MM.1S (cell line): Measurements from ENCODE around the gene SLC12A4.

Experiments used
- DNase-seq: peaks from one replicate; pipeline ENCODE4 v3.0.0-alpha.2; 2015
- H2AFZ ChIP-seq: fragments of 300-600 bp; sonication (generic); 2 replicates; pipeline ENCODE4 v1.6.0; 2016; ENCODE audit warnings: antibody characterized with exemption, low read length
- H3F3A ChIP-seq: fragments of 300-600 bp; sonication (generic); 2 replicates; pipeline ENCODE4 v1.6.1; 2016; ENCODE audit warnings: mild to moderate bottlenecking, antibody characterized with exemption, low read length, moderate library complexity, mixed read lengths; ENCODE audit not compliant: insufficient read depth
- H3K27ac ChIP-seq: fragments of 300-600 bp; sonication (generic); 2 replicates; pipeline ENCODE4 v1.5.1; 2016; ENCODE audit warnings: mild to moderate bottlenecking, low read length
- H3K27me3 ChIP-seq: fragments of 300-600 bp; sonication (generic); replicated peaks from 2 replicates; pipeline ENCODE4 v1.6.0; 2016; ENCODE audit warnings: low read length; ENCODE audit not compliant: insufficient read depth
- H3K36me3 ChIP-seq: fragments of 300-600 bp; sonication (generic); replicated peaks from 2 replicates; pipeline ENCODE4 v1.6.1; 2016; ENCODE audit warnings: mild to moderate bottlenecking, low read length, mixed read lengths; ENCODE audit not compliant: insufficient read depth
- H3K4me1 ChIP-seq: fragments of 300-600 bp; sonication (generic); 2 replicates; pipeline ENCODE4 v1.6.1; 2016; ENCODE audit warnings: low read length, mixed read lengths
- H3K4me2 ChIP-seq: fragments of 300-600 bp; sonication (generic); 2 replicates; pipeline ENCODE4 v1.6.0; 2016; ENCODE audit warnings: low read depth, low read length
- H3K4me3 ChIP-seq: fragments of 300-600 bp; sonication (generic); 2 replicates; pipeline ENCODE4 v1.5.1; 2016; ENCODE audit warnings: low read length, mixed read lengths
- H3K79me2 ChIP-seq: fragments of 300-600 bp; sonication (generic); 2 replicates; pipeline ENCODE4 v1.6.1; 2016; ENCODE audit warnings: mixed run types, low read length, mixed read lengths
- H3K9ac ChIP-seq: fragments of 300-600 bp; sonication (generic); 2 replicates; pipeline ENCODE4 v1.6.1; 2016; ENCODE audit warnings: low read length, mixed read lengths
- H3K9me2 ChIP-seq: fragments of 300-600 bp; sonication (generic); replicated peaks from 2 replicates; pipeline ENCODE4 v1.6.1; 2016; ENCODE audit warnings: mild to moderate bottlenecking, low read length, mixed read lengths; ENCODE audit not compliant: insufficient read depth
- H3K9me3 ChIP-seq: fragments of 300-600 bp; sonication (generic); replicated peaks from 2 replicates; pipeline ENCODE4 v1.6.1; 2016; ENCODE audit warnings: mild to moderate bottlenecking, low read length, mixed read lengths; ENCODE audit not compliant: insufficient read depth
- H4K20me1 ChIP-seq: fragments of 300-600 bp; sonication (generic); 2 replicates; pipeline ENCODE4 v1.6.1; 2016; ENCODE audit warnings: mild to moderate bottlenecking, low read length, moderate library complexity, mixed read lengths; ENCODE audit not compliant: insufficient read depth
- CTCF ChIP-seq: fragments of 300-600 bp; sonication (generic); IDR thresholded peaks from 2 replicates; pipeline ENCODE4 v1.5.1; 2016; ENCODE audit warnings: antibody characterized with exemption, low read length, mixed read lengths
- EZH2 ChIP-seq: fragments of 300-600 bp; sonication (generic); optimal IDR thresholded peaks from 2 replicates; pipeline ENCODE3; 2017; ENCODE audit warnings: low read depth, mild to moderate bottlenecking, antibody characterized with exemption, low read length, mixed read lengths
- EZH2phosphoT487 ChIP-seq: fragments of 300-600 bp; sonication (generic); IDR thresholded peaks from 2 replicates; pipeline ENCODE4 v1.6.1; 2018; ENCODE audit warnings: antibody characterized with exemption, low read length

SLC12A4 gene

DNA sequence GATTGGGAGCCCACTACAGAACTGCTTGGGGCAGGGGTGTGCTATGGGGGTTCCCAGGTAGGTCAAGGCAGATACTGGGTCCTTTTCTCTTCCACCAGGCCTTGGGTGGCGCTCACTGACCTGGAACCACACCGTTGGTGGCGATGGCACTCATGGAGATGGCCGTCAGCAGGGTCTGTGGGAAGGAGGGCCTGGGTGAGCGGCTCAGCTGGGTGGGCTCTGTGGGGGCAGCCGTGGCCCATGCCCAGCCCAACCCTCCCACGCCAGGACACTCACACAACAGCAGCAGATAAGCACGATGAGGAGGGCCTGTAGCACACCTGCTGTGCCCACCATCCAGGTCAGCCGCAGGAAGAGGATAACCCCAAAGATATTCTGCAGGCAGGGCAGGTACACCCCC lies 10.8 kb downstream of the SLC12A4 start:
- Histone ChIP-seq H3F3A (no peaks in the 10 kb centered on the region), H3K79me2 (no peaks in the 10 kb centered on the region), H4K20me1 (no peaks in the 10 kb centered on the region), H3K36me3 (no peaks in the 10 kb centered on the region), H3K9me2 (no peaks in the 10 kb centered on the region), H3K27me3 (no peaks in the 10 kb centered on the region), H3K9ac (no peak overlapping the region), H3K4me3 (no peak overlapping the region), H2AFZ (no peak overlapping the region), H3K4me1 (no peaks in the 10 kb centered on the region), H3K4me2 (no peak overlapping the region), H3K27ac (no peak overlapping the region), H3K9me3 (no peaks in the 10 kb centered on the region)
- no peak for TF ChIP-seq EZH2
- no peak for TF ChIP-seq EZH2phosphoT487
- no peak for TF ChIP-seq CTCF
- DNase-seq = no peak

DNA sequence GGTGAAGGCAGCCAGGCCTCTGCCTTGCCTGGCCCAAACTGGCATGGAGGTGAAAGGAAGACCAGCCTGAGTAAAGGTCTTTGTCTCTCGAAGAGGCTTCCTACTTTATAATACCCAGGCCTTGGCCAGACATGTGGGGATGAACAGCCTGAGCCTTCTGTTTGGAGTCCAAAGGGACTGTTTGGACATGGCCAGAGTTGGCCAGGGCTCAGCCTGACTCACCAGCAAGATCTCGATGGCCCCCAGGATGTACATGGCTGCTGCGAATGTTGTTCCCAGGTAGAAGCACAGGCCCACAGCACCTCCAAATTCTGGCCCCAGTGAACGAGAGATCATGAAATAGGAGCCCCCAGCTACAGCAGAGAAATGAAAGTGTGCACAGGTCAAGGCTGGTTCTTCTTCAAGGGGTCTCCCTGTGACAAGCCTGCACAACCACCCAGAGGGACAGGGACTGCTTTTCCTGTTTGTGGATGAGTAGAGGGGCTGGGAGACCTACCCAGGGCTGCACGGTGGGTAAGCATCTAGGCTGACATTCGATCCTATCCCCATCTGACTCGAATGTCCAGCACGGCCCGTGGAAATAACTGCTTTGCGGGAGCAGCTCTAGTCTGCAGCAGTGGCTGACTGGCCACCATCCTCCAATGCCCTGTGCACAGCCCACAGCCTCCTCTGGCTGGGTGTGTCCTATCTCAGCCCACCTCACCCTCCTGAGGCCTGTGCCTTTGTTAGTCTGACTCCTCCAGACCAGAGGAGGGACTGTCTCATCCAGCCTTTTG lies 13.8 kb downstream of the SLC12A4 start:
- no peak for TF ChIP-seq EZH2phosphoT487
- H3K9ac ChIP-seq = no peak overlapping the region
- no peaks in the 10 kb centered on the region for H3F3A ChIP-seq

DNA sequence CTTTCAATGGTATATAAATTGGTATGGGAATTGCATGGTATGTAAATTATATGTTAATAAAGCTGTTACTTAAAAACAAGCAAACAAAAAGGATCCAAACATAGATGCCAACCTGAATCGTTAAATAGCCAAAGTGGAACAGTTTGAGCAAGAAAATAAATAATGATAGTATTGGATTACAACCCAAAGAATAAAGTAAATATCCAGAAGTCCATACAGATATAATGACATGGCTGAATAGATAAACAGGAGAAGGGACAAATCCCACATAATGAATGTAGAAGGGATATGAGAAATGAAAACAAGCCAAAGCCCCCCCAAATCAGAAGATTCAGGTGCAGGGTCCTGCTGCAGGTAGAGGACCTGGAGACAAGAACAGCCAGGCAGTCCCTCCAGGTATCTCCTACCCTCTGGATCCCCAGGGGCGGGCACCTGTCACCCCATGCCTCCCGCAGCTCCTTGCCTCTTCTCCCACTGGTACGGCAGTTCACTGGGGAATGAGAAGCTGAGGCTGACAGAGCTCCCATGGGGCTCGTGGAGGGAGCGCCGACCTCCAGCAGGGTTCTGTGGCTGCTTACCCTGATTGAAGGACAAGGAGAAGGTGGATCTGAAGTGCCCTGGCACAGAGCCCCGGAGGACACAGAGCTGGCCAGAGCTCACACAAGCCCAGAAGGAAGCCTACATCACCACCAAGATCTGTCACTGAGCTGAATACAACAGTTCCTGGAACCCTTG lies 14.6 kb downstream of the SLC12A4 start:
- H3K4me1 ChIP-seq = no peaks in the 10 kb centered on the region
- DNase-seq = no peak
- H4K20me1 ChIP-seq = no peaks in the 10 kb centered on the region
- H3K27me3 ChIP-seq = no peaks in the 10 kb centered on the region
- H3K4me2 ChIP-seq = no peak overlapping the region
- no peaks in the 10 kb centered on the region for H3K9me3 ChIP-seq
- no peak overlapping the region for H3K27ac ChIP-seq
- H3K79me2 ChIP-seq = no peaks in the 10 kb centered on the region
- H3F3A ChIP-seq = no peaks in the 10 kb centered on the region
- no peak overlapping the region for H3K9ac ChIP-seq
- H3K36me3 ChIP-seq = no peaks in the 10 kb centered on the region
- no peak overlapping the region for H2AFZ ChIP-seq
- H3K9me2 ChIP-seq = no peaks in the 10 kb centered on the region
- TF ChIP-seq CTCF = no peak
- no peak for TF ChIP-seq EZH2phosphoT487
- TF ChIP-seq EZH2 = no peak
- H3K4me3 ChIP-seq = no peak overlapping the region

More for the DNA sequence above, 13.8 kb downstream of the SLC12A4 start:
- Histone ChIP-seq H3K79me2 (no peaks in the 10 kb centered on the region), H3K4me2 (no peak overlapping the region), H4K20me1 (no peaks in the 10 kb centered on the region), H3K9me2 (no peaks in the 10 kb centered on the region), H3K4me3 (no peak overlapping the region), H3K27me3 (no peaks in the 10 kb centered on the region), H3K9me3 (no peaks in the 10 kb centered on the region), H3K4me1 (no peaks in the 10 kb centered on the region), H2AFZ (no peak overlapping the region), H3K36me3 (no peaks in the 10 kb centered on the region), H3K27ac (no peak overlapping the region)
- DNase-seq = no peak

DNA sequence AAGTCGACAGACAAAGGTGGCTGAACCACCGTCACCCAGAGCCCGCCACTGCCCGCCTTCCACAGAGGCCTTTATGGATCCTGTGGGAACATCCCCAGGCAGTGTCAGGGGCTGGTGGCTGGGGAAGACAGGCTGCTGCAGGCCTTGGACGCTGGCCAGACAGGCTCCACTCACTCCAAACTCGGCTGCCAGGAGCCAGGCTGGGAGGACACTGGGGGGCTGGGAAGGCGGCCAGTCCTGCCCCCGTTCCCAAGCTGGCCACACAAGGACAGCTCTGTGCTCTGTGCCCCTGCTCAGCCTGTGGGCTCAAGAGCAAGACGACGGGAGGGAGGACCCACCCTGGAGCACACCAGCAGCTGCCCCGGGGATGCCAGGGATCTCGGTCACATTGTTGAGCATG lies 17.0 kb downstream of the SLC12A4 start:
- no peaks in the 10 kb centered on the region for H3K9me3 ChIP-seq
- H3K9ac ChIP-seq = no peak overlapping the region
- H3K4me2 ChIP-seq = no peak overlapping the region
- no peak overlapping the region for H3K4me3 ChIP-seq
- no peaks in the 10 kb centered on the region for H3F3A ChIP-seq
- no peak overlapping the region for H3K27ac ChIP-seq
- no peaks in the 10 kb centered on the region for H3K36me3 ChIP-seq
- no peak overlapping the region for H2AFZ ChIP-seq
- no peaks in the 10 kb centered on the region for H3K9me2 ChIP-seq
- H3K79me2 ChIP-seq = no peaks in the 10 kb centered on the region
- TF ChIP-seq EZH2phosphoT487 (no peak), CTCF (no peak)
- no peaks in the 10 kb centered on the region for H3K4me1 ChIP-seq
- H3K27me3 ChIP-seq = no peaks in the 10 kb centered on the region
- DNase-seq = no peak
- H4K20me1 ChIP-seq = no peaks in the 10 kb centered on the region
